ENCODE data around the gene NRSN2.

DNA sequence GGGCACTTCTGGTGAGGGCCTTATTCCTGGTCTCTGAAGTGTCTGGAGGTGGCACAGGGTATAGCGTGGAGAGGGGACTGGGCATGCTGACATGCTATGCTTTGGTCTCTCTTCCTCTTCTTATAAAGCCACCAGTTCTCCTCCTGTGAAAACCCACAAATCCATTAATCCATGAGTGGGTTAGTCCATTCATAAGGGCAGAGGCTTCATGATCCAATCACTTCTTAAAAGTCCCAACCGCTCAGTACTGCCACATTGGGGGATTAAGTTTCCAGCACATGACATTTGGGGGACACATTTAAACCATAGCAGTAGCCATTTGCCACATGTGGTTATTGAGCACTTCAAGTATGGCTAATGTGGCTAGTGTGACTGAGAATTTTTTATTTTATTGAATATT, 29.8 kb downstream of the NRSN2 start:
- TF ChIP-seq, protein P1, sequence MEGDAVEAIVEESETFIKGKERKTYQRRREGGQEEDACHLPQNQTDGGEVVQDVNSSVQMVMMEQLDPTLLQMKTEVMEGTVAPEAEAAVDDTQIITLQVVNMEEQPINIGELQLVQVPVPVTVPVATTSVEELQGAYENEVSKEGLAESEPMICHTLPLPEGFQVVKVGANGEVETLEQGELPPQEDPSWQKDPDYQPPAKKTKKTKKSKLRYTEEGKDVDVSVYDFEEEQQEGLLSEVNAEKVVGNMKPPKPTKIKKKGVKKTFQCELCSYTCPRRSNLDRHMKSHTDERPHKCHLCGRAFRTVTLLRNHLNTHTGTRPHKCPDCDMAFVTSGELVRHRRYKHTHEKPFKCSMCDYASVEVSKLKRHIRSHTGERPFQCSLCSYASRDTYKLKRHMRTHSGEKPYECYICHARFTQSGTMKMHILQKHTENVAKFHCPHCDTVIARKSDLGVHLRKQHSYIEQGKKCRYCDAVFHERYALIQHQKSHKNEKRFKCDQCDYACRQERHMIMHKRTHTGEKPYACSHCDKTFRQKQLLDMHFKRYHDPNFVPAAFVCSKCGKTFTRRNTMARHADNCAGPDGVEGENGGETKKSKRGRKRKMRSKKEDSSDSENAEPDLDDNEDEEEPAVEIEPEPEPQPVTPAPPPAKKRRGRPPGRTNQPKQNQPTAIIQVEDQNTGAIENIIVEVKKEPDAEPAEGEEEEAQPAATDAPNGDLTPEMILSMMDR (IDR thresholded peaks at IDR 0.05): no peak
- no peak for TF ChIP-seq POLR2A (IDR thresholded peaks at IDR 0.05)
